HEK293T (cell line): ENCODE measurements around the gene HERC3.

Experiments used
- CTCF ChIA-PET: fragments of 350-600 bp; formaldehyde crosslinking; extraction: SDS; loops from one replicate; lab custom pipeline; 2021; ENCODE audit warnings: antibody characterized with exemption, inconsistent platforms; lab: Yijun Ruan, JAX
- POLR2A ChIA-PET: fragments of 350-600 bp; formaldehyde crosslinking; extraction: SDS; loops from one replicate; lab custom pipeline; 2020; ENCODE audit warnings: antibody characterized with exemption, inconsistent platforms; lab: Yijun Ruan, JAX
- DNase-seq: peaks from one replicate; pipeline ENCODE4 v3.0.0; 2012; ENCODE audit warnings: mixed read lengths; ENCODE audit errors: extremely low spot score
- ARNT ChIP-seq: fragments of 450-650 bp; IDR thresholded peaks from 2 replicates; pipeline ENCODE4 v1.6.1; 2017; ENCODE audit warnings: mild to moderate bottlenecking
- BHLHE40 ChIP-seq: fragments of 450-650 bp; IDR thresholded peaks from 2 replicates; pipeline ENCODE4 v1.6.1; 2016; ENCODE audit warnings: mild to moderate bottlenecking, moderate library complexity, borderline replicate concordance
- CTBP1 ChIP-seq: fragments of 450-650 bp; IDR thresholded peaks from 2 replicates; pipeline ENCODE4 v1.6.1; 2016; ENCODE audit warnings: borderline replicate concordance
- ELF4 ChIP-seq: fragments of 450-650 bp; IDR thresholded peaks from 2 replicates; pipeline ENCODE4 v1.6.1; 2017; ENCODE audit warnings: antibody characterized with exemption
- FOXA1 ChIP-seq: fragments of 450-650 bp; IDR thresholded peaks from 2 replicates; pipeline ENCODE4 v1.6.1; 2016; ENCODE audit warnings: mild to moderate bottlenecking
- FOXK2 ChIP-seq: fragments of 450-650 bp; IDR thresholded peaks from 2 replicates; pipeline ENCODE4 v1.6.1; 2016; ENCODE audit warnings: mild to moderate bottlenecking
- FOXM1 ChIP-seq: fragments of 450-650 bp; IDR thresholded peaks from 2 replicates; pipeline ENCODE4 v1.6.1; 2017; ENCODE audit warnings: mild to moderate bottlenecking, borderline replicate concordance
- HDGF ChIP-seq: fragments of 450-650 bp; IDR thresholded peaks from 2 replicates; pipeline ENCODE4 v1.6.1; 2017; ENCODE audit warnings: antibody characterized with exemption, borderline replicate concordance
- L3MBTL2 ChIP-seq: fragments of 450-650 bp; conservative IDR thresholded peaks from 2 replicates; pipeline ENCODE4 v1.6.1; 2016; ENCODE audit warnings: mild to moderate bottlenecking
- LEF1 ChIP-seq: fragments of 450-650 bp; IDR thresholded peaks from 2 replicates; pipeline ENCODE4 v1.6.1; 2017; ENCODE audit warnings: mild to moderate bottlenecking, borderline replicate concordance
- NFRKB ChIP-seq: fragments of 450-650 bp; IDR thresholded peaks from 2 replicates; pipeline ENCODE4 v1.6.1; 2016; ENCODE audit warnings: mild to moderate bottlenecking, moderate library complexity
- SP1 ChIP-seq: fragments of 450-650 bp; IDR thresholded peaks from 2 replicates; pipeline ENCODE4 v1.6.1; 2017
- SUZ12 ChIP-seq: fragments of 450-650 bp; IDR thresholded peaks from 2 replicates; pipeline ENCODE4 v1.6.1; 2016; ENCODE audit warnings: mild to moderate bottlenecking
- TARDBP ChIP-seq: fragments of 450-650 bp; IDR thresholded peaks from 2 replicates; pipeline ENCODE4 v1.6.1; 2016
- ZNF384 ChIP-seq: fragments of 450-650 bp; IDR thresholded peaks from 2 replicates; pipeline ENCODE4 v1.6.1; 2016
- TF ChIP-seq, protein P1 (sequence below): fragments of 450-650 bp; IDR thresholded peaks from 2 replicates; pipeline ENCODE4 v1.6.1; 2016

Gene HERC3

DNA sequence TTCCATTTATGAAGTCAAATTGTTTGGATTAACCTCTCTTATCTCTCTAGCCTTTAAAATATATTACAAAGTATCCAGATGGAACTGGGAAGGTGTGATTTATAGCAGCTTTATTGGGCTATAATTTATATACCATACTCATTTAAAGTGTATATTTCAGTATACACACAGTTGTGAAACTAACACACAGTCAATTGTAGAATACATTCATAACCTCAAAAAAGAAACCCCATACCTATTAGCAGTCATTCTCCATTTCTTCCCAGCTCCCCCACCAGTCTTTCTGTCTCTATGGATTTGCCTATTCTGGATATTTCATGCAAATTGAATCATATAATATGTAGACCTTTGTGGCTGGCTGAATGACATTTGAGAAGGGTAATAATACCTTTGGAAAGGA is 112.9 kb downstream of the HERC3 start:
- no peak for TF ChIP-seq CTBP1
- TF ChIP-seq FOXM1, result no peak
- TF ChIP-seq FOXK2, result no peak
- no peak for TF ChIP-seq NFRKB
- no peak for TF ChIP-seq SP1
- CTCF ChIA-PET, result interaction anchor here (1.7 kb wide), 1 partner anchor 108 kb away, joined by 3 read pairs; no protein-coding TSS in a partner anchor
- POLR2A ChIA-PET, result no interaction called here
- DNase-seq, result no peak

DNA sequence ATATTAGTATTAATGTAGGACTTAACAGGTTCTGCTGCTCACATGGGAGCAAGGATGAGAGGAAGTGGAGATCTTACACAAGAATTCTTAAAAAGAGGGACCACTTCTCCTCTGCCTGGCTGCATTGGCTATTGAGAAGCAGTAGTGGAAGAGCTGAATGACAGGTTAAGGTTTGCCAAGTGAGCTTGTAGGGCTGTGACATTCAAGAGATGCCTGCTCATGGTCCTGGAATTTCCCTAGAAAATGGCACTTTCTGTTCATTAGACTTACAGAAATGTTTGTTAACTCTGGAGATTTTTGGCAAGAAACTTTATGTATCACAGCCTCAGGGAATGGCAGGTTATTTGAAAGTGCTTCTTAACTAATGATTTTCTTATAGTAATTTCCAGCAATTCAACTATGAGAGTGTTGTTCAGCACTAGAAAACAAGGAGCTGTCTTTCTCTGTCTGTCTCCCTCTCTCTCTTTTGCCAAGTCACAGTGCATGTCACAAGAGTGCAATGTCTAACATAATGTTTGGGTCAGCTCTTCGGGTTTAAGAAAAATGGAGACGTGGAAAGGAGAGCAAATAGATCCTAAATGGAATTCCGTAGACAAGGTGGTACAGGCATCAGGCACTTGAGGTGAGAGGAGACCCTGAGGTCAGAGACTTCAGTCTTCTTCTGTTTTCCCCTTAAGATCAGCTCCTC is 113.7 kb downstream of the HERC3 start:
- CTCF ChIA-PET, result interaction anchor here (0.6 to 1.7 kb wide), 5 partner anchors 21 to 437 kb away, joined by 3 to 11 read pairs (median 5); no protein-coding TSS in a partner anchor
- no peak for TF ChIP-seq LEF1
- TF ChIP-seq HDGF, result no peak
- no peak for TF ChIP-seq TARDBP
- TF ChIP-seq, protein P1, sequence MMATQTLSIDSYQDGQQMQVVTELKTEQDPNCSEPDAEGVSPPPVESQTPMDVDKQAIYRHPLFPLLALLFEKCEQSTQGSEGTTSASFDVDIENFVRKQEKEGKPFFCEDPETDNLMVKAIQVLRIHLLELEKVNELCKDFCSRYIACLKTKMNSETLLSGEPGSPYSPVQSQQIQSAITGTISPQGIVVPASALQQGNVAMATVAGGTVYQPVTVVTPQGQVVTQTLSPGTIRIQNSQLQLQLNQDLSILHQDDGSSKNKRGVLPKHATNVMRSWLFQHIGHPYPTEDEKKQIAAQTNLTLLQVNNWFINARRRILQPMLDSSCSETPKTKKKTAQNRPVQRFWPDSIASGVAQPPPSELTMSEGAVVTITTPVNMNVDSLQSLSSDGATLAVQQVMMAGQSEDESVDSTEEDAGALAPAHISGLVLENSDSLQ, result no peak
- TF ChIP-seq FOXA1, result no peak
- no peak for TF ChIP-seq FOXM1
- no peak for TF ChIP-seq ARNT
- TF ChIP-seq CTBP1, result no peak
- no peak for TF ChIP-seq SUZ12
- no peak for TF ChIP-seq SP1
- POLR2A ChIA-PET, result no interaction called here
- no peak for DNase-seq

DNA sequence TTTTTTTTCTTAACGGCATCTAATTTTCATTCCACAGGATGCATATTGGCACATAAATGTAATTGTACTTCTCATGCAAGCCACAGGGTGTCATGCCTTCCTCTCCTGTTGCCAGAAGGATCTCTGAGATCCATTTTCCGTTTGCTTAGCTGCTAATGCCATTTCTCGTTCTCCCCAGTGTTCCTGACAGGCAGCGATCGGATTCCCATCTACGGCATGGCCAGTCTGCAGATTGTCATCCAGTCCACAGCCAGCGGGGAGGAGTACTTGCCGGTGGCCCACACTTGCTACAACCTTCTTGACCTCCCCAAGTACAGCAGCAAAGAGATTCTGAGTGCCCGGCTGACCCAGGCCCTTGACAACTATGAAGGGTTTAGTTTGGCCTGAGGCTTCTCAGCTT is 114.3 kb downstream of the HERC3 start:
- DNase-seq, result peak; percentile 28
- ChIA-PET POLR2A (no interaction called here), CTCF (interaction anchor here (0.5 to 1.7 kb wide), 6 partner anchors 21 to 490 kb away, joined by 3 to 11 read pairs (median 4); no protein-coding TSS in a partner anchor)
- TF ChIP-seq FOXM1, result no peak
- TF ChIP-seq L3MBTL2, result no peak
- no peak for TF ChIP-seq ARNT

DNA sequence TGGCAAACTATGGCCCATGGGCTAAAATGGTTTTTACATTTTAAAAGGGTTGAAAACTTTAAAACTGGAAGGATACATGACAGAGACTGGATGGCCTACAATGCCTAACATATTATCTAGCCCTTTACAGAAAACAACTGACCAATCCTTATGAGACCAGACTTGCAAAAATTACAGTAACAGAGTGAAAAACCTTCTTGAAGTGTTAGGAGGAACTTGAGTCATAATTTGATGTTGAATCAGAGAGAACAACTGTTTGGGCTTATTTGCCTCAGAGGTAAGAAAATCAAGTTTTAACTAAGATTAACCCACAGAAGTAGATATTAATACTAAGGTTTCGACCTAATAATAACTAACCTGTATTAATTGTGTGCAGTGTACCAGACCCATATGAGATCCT is 117.7 kb downstream of the HERC3 start:
- TF ChIP-seq NFRKB (no peak), FOXA1 (no peak), FOXM1 (no peak), FOXK2 (no peak), ZNF384 (no peak)
- TF ChIP-seq, protein P1, result no peak
- ChIA-PET CTCF (no interaction called here), POLR2A (no interaction called here)
- no peak for DNase-seq

DNA sequence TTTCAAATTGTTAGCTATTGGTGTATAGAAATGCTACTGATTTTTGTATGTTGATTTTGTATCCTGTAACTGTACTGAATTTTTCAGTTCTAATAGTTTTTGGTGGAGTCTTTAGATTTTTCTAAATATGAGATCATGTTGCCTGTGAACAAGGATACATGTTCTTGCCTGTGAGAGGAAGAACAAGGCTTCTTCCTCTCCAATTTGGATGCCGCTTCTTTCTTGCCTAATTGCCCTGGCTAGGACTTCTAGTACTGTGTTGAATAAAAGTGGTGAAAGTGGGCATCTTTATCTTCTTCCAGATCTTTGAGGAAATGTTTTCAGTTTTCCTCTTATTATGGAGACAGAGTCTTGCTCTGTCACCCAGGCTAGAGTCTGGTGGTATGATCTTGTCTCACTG is 121.5 kb downstream of the HERC3 start:
- CTCF ChIA-PET, result no interaction called here
- POLR2A ChIA-PET, result no interaction called here

DNA sequence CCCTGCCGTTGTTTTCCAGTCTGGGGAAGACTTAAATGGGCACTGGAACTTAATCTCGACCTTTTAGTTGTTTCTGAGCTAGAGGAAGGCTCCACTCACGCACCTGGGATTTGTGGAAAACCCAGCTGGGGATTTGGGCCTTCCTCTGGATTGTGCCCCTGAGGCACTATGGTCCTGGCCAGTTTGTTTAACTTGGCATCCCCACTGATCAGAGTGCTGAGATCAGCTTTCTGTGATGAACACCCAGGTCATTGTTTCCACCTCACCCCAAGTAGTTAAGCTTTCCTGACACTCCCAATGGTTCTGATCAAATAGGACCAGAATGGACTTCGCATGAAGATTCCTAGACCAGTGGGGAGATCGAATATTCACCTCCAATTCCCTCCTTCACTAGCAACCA is 125.8 kb downstream of the HERC3 start:
- no peak for TF ChIP-seq BHLHE40
- no peak for TF ChIP-seq LEF1
- TF ChIP-seq L3MBTL2, result no peak
- no peak for TF ChIP-seq ARNT
- no peak for TF ChIP-seq ELF4
- no peak for TF ChIP-seq NFRKB
- TF ChIP-seq FOXM1, result no peak
- TF ChIP-seq ZNF384, result no peak
- TF ChIP-seq, protein P1, result no peak
- ChIA-PET CTCF (no interaction called here), POLR2A (no interaction called here)
- no peak for DNase-seq

More for the DNA sequence above, 121.5 kb downstream of the HERC3 start:
- DNase-seq, result no peak
- TF ChIP-seq ARNT, result no peak
- TF ChIP-seq, protein P1, result no peak
- TF ChIP-seq ELF4, result no peak
- TF ChIP-seq FOXA1, result no peak
- TF ChIP-seq L3MBTL2, result no peak
- no peak for TF ChIP-seq FOXK2
- TF ChIP-seq ZNF384, result no peak
- TF ChIP-seq SP1, result no peak
- no peak for TF ChIP-seq CTBP1
- TF ChIP-seq FOXM1, result no peak
- TF ChIP-seq BHLHE40, result no peak
- no peak for TF ChIP-seq TARDBP
- TF ChIP-seq SUZ12, result no peak
- no peak for TF ChIP-seq NFRKB
- no peak for TF ChIP-seq LEF1
- TF ChIP-seq HDGF, result no peak
